Stimulated activated naive CD8-positive, alpha-beta T cell treated with anti-CD3 and anti-CD28 coated beads, Interleukin-15, amount 100 ng/mL, for 72 hours (primary cell): ENCODE measurements around the gene LILRB5.
"Not testable (repeated sequence)": the region's sequence is repeated elsewhere in the genome, so short reads cannot be mapped to it uniquely, and the experiment has no call there.

Experiments
- ATAC-seq: fragments of 150-1000 bp; cut with Tn5 transposase; 2 replicates; pipeline ENCODE4 v1.10.0; 2021; ENCODE audit warnings: mild to moderate bottlenecking, moderate library complexity
- DNase-seq, 2 donors: peaks; one replicate each; pipeline ENCODE4 v3.0.0; 2021 to 2022
- H3K27ac Mint-ChIP-seq, 2 donors: one replicate each; pipeline ENCODE4 v1.8.0; 2022; ENCODE audit warnings: mild to moderate bottlenecking in 2 of 2, mixed read lengths in 2 of 2, moderate library complexity in 2 of 2
- H3K27me3 Mint-ChIP-seq: one replicate; pipeline ENCODE4 v1.8.0; 2022; ENCODE audit warnings: mixed read lengths
- H3K4me1 Mint-ChIP-seq: one replicate; pipeline ENCODE4 v1.8.0; 2022; ENCODE audit warnings: mild to moderate bottlenecking, mixed read lengths
- H3K4me3 Mint-ChIP-seq, 2 donors: one replicate each; pipeline ENCODE4 v1.8.0; 2022; ENCODE audit warnings: mild to moderate bottlenecking in 2 of 2, mixed read lengths in 2 of 2, moderate library complexity in 1 of 2
- H3K9me3 Mint-ChIP-seq, 2 donors: one replicate each; pipeline ENCODE4 v1.8.0; 2022; ENCODE audit warnings: mixed read lengths in 2 of 2

LILRB5 gene

DNA sequence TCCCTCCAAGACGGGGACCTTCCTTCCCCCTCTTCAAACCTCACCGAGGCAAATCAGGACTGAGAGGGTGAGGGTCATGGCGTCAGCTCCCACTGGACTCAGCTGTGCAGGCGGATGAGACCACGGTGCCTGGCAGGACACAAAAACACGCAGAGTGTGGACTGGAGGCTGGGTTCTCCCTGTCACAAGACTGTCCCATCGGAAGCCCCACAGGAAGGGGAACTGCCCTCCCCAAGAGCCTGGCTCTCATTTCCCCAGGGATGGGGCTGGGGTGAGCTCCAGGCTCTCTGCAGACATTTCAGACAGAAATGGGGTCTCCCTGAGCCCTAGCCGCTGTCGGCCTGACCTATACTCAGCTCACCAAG lies at the start of gene LILRB5:
Gene LILRB5, minus strand, starts transcription at position 158 of the 365 bp plus-strand sequence. Its CDS starts 80 bp downstream, at position 78.
- no peak within 1 kb of the TSS for H3K4me3 Mint-ChIP-seq
- no peaks in the 10 kb centered on the region for H3K9me3 Mint-ChIP-seq
- H3K27ac Mint-ChIP-seq: no peak within 1 kb of the TSS
- H3K4me1 Mint-ChIP-seq: no peaks in the 10 kb centered on the region
- peaks cover 40% of the 10 kb centered on the region for H3K27me3 Mint-ChIP-seq
- ATAC-seq (no peak), DNase-seq (no peak)

GRCh38 chr19:54305141-54305540 lies 48.1 kb upstream of the LILRB5 start:
- Mint-ChIP-seq H3K27me3 (peaks cover 3% of the 10 kb centered on the region), H3K4me3 (no peak overlapping the region), H3K27ac (no peak overlapping the region), H3K9me3 (peaks cover 0 to 5% of the 10 kb centered on the region in 2 donors), H3K4me1 (peaks cover 27% of the 10 kb centered on the region)
- DNase-seq: peak in 1 of 2 donors; percentile 0
- no peak for ATAC-seq

GRCh38 chr19:54302257-54302656 lies 45.2 kb upstream of the LILRB5 start:
- ATAC-seq: no peak
- no peak overlapping the region for H3K27ac Mint-ChIP-seq
- no peak overlapping the region for H3K4me3 Mint-ChIP-seq

DNA sequence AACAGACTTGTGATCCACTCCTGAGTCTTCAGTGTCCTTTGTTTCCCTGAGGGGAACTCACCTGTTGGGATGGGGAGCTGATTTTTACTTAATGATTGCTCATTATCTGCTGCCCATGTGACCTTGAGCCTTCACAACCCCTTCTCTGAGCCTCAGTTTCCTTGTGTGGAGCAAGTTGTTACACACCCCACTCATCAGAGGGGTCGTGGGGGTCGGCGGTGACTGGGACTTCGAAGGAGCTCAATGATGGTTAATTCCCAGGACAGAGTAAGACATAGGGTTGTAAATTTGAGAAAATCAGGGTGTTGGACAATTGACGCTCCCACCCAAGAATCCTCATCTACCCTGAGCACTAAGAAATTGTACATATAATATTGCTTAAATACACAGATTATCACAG lies 42.4 kb upstream of the LILRB5 start:
- Mint-ChIP-seq H3K4me3 (no peak overlapping the region), H3K4me1 (peaks cover 16% of the 10 kb centered on the region), H3K27me3 (peaks cover 15% of the 10 kb centered on the region), H3K9me3 (peaks cover 0 to 1% of the 10 kb centered on the region in 2 donors), H3K27ac (no peak overlapping the region)
- DNase-seq (peak in 1 of 2 donors; percentile 2), ATAC-seq (no peak)

More at GRCh38 chr19:54302257-54302656, 45.2 kb upstream of the LILRB5 start:
- Mint-ChIP-seq H3K27me3 (peaks cover 13% of the 10 kb centered on the region), H3K9me3 (peaks cover 0 to 5% of the 10 kb centered on the region in 2 donors), H3K4me1 (peaks cover 27% of the 10 kb centered on the region)
- DNase-seq: no peak

- DNase-seq (no peak), ATAC-seq (no peak)
- Mint-ChIP-seq H3K4me3 (no peak overlapping the region), H3K27me3 (peaks cover 19% of the 10 kb centered on the region), H3K9me3 (peaks cover 0 to 5% of the 10 kb centered on the region in 2 donors), H3K4me1 (peaks cover 12% of the 10 kb centered on the region), H3K27ac (no peak overlapping the region)
Observed at GRCh38 chr19:54299126-54299498, 42.0 kb upstream of the LILRB5 start.

DNA sequence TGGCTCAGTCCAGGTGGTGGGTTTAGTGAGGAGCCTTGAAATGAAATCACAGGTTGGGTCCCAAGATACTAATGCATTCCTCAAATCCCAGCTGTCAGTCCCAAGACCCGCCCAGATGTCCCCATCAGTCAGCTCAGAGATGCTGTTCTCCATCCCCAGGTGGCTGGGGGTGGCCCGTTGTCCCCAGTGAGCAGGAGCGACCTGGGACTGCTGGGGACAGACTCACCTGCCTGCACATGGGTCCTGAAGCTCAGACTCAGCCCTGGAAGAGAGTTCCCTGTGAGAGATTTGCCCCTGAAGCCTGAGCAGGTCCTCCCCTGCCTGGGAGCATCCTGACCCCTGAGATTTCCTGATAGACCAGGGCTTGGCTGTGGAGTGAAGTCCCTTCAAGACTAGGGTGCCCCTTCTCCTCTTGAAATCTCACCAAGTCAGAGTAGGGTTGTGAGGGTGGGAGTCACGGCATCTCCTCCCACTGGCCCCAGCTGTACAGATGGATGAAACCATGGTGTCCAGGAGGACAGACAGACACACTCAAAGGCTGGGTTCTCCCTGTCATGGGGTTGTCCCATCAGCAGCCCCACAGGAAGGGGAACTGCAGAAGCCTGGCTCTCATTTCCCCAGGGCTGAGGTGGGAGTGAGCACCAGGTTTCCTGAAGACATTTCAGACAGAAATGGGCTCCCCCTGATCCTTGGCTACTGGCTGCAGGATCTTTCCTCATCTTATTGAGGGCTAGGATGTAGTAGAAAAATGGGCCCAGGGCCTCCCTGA lies 41.5 kb upstream of the LILRB5 start:
- no peak overlapping the region for H3K27ac Mint-ChIP-seq
- H3K4me3 Mint-ChIP-seq: no peak overlapping the region
- ATAC-seq (no peak), DNase-seq (peak in 1 of 2 donors; percentile 4)
- peaks cover under 1 to 7% of the 10 kb centered on the region in 2 donors for H3K9me3 Mint-ChIP-seq
- H3K27me3 Mint-ChIP-seq: peaks cover 25% of the 10 kb centered on the region
- peaks cover 6% of the 10 kb centered on the region for H3K4me1 Mint-ChIP-seq

GRCh38 chr19:54297759-54298305 lies 40.8 kb upstream of the LILRB5 start:
- H3K4me3 Mint-ChIP-seq: no peak overlapping the region
- DNase-seq (no peak), ATAC-seq (no peak)
- no peak overlapping the region for H3K27ac Mint-ChIP-seq
- peaks cover 5 to 7% of the 10 kb centered on the region in 2 donors for H3K9me3 Mint-ChIP-seq
- no peaks in the 10 kb centered on the region for H3K4me1 Mint-ChIP-seq
- H3K27me3 Mint-ChIP-seq: peaks cover 32% of the 10 kb centered on the region

DNA sequence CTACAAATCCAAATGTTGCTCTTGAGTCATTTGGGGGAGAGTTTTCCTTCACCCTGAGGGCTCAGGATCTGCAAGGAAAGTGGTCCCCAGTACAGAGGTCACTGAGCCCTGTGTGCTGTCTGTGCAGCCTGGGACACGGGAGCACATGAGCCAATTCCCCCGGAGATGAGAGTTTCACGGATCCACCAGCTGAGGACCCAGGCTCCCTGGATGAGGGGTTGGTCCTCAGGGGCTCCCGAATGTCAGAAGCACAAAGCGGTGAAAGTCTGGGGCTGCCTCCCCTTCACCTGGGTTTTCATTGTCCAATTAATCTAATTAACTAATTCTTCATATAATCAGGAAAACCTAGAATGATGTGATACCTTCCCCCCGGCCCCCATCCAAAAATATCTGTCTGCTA lies 37.5 kb upstream of the LILRB5 start:
- DNase-seq (no peak), ATAC-seq (no peak)
- Mint-ChIP-seq H3K4me3 (no peak overlapping the region), H3K27ac (peak overlapping the region in 1 of 2 donors; percentile 40), H3K4me1 (no peaks in the 10 kb centered on the region), H3K27me3 (peaks cover 42% of the 10 kb centered on the region), H3K9me3 (peaks cover 5 to 7% of the 10 kb centered on the region in 2 donors)

- not testable (repeated sequence) for ATAC-seq, H3K4me1 Mint-ChIP-seq, DNase-seq, H3K9me3 Mint-ChIP-seq, H3K4me3 Mint-ChIP-seq, H3K27ac Mint-ChIP-seq
- H3K27me3 Mint-ChIP-seq: peaks cover 23% of the 10 kb centered on the region
Observed at GRCh38 chr19:54289160-54289559, 32.1 kb upstream of the LILRB5 start.

GRCh38 chr19:54287456-54287855 lies 30.4 kb upstream of the LILRB5 start:
- H3K27me3 Mint-ChIP-seq: peaks cover 10% of the 10 kb centered on the region

GRCh38 chr19:54286283-54286682 lies 29.2 kb upstream of the LILRB5 start:
- not testable (repeated sequence) for H3K9me3 Mint-ChIP-seq, H3K4me1 Mint-ChIP-seq, H3K4me3 Mint-ChIP-seq, ATAC-seq, H3K27ac Mint-ChIP-seq, DNase-seq
- H3K27me3 Mint-ChIP-seq: peaks cover 14% of the 10 kb centered on the region

More at GRCh38 chr19:54287456-54287855, 30.4 kb upstream of the LILRB5 start:
- no peak overlapping the region for H3K4me3 Mint-ChIP-seq
- H3K4me1 Mint-ChIP-seq: peaks cover 8% of the 10 kb centered on the region
- ATAC-seq (no peak), DNase-seq (no peak)
- H3K9me3 Mint-ChIP-seq: no peaks in the 10 kb centered on the region
- no peak overlapping the region for H3K27ac Mint-ChIP-seq

GRCh38 chr19:54285427-54286056 lies 28.5 kb upstream of the LILRB5 start:
- Mint-ChIP-seq H3K27ac (peak overlapping the region in 1 of 2 donors; percentile 30), H3K27me3 (peaks cover 15% of the 10 kb centered on the region)
- not testable (repeated sequence) for ATAC-seq, H3K4me1 Mint-ChIP-seq, DNase-seq, H3K9me3 Mint-ChIP-seq, H3K4me3 Mint-ChIP-seq

GRCh38 chr19:54282686-54283470 lies 25.8 kb upstream of the LILRB5 start:
- H3K4me1 Mint-ChIP-seq: peaks cover 8% of the 10 kb centered on the region
- peaks cover 39% of the 10 kb centered on the region for H3K27me3 Mint-ChIP-seq
- ATAC-seq (no peak), DNase-seq (no peak)
- H3K9me3 Mint-ChIP-seq: no peaks in the 10 kb centered on the region
- H3K27ac Mint-ChIP-seq: no peak overlapping the region
- no peak overlapping the region for H3K4me3 Mint-ChIP-seq

GRCh38 chr19:54281729-54282075 lies 24.6 kb upstream of the LILRB5 start:
- not testable (repeated sequence) for ATAC-seq, H3K4me1 Mint-ChIP-seq, DNase-seq, H3K9me3 Mint-ChIP-seq, H3K27ac Mint-ChIP-seq, H3K4me3 Mint-ChIP-seq
- peaks cover 41% of the 10 kb centered on the region for H3K27me3 Mint-ChIP-seq

GRCh38 chr19:54281007-54281728 lies 24.1 kb upstream of the LILRB5 start, which contains the start of gene LILRB2:
Gene LILRB2, minus strand, starts transcription at chr19:54281110. Its CDS starts 614 bp downstream, at chr19:54280496.
- Mint-ChIP-seq H3K9me3 (no peaks in the 10 kb centered on the region), H3K27ac (no peak within 1 kb of the TSS), H3K4me3 (no peak within 1 kb of the TSS), H3K27me3 (peaks cover 41% of the 10 kb centered on the region), H3K4me1 (peaks cover 8% of the 10 kb centered on the region)
- no peak for ATAC-seq
- no peak for DNase-seq
